T-helper 1 cell treated with Interleukin-12 subunit alpha and Interleukin-12 subunit beta and Interleukin-4 antibody, amounts not matched to agents 30 ng/mL and 1 ng/mL, for 36 hours (primary cell): Measurements from ENCODE around the gene CACNA2D1. TPM values are rescaled to one million over a fixed set of nuclear protein-coding genes. Genes with fewer than 3 reads are reported as not detected.

Experiments used
- intact Hi-C: fragments of 100-400 bp; cut with micrococcal nuclease; formaldehyde crosslinking; loops from one replicate; pipeline ENCODE4 v1.15.1; 2024
- total RNA-seq: library from RNA; stranded (reverse); gene quantifications from 2 replicates; pipeline ENCODE4 v1.2.3, GENCODE V29; 2022

CACNA2D1 gene
- total RNA-seq, 1 donor from 2014 or later, result not detected

DNA sequence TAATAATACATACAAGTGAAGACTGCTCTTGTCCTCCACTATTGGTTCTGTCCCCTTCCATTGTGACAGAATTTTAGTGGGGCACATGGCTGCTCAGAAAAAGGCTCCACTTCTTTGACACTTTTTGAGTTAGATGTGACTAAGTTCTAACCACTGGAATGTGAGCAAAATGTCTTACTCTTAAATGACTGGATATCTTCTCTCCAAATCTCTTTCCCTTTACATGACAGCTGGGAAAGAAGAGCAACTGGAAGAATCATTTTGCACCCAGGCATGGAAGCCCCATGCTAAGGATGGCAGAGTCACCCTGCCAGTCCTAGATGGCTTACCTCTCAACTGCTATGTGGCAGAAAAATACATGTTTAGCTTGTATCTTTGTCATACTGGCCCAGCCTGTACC is 97.7 kb downstream of the CACNA2D1 start:
- intact Hi-C loops, result no loop called here

DNA sequence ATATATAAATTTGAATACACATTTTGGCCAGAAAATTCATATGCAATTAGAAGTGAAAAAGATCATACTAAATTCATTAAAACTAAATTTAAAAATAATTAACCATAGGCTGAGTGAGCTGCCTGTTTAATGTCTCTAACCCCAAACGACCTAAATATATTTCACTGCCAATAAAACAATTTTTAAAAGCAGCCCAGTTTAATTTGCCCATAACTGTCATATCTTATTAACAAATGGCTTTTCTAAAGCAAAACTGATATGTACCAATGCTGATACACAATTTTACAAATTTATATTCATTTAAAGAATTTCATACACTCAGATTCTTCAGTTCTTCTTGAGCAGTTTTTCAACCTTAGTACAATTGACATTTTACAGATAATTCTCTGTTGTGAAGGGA is 99.9 kb downstream of the CACNA2D1 start:
- intact Hi-C loops, result no loop called here

DNA sequence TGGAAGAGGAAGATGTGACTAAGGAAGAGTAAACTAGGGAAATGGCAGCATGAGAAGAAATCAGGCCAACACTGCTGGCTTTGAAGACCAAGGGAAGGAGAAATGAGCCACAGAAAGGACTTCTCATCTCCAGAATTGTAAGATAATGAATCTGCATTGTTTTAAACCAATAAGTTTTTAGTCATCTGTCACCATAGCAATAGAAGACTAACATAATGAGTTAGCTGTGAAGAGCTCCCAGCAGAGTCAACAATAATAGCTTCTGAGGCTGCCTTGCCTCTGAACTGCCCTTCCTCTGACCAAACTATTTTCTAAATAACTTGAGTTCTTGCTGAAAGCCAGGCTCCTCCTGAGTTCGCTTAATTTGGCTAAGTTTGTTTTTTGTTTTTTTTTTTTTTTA is 103.6 kb downstream of the CACNA2D1 start:
- intact Hi-C loops, result no loop called here

DNA sequence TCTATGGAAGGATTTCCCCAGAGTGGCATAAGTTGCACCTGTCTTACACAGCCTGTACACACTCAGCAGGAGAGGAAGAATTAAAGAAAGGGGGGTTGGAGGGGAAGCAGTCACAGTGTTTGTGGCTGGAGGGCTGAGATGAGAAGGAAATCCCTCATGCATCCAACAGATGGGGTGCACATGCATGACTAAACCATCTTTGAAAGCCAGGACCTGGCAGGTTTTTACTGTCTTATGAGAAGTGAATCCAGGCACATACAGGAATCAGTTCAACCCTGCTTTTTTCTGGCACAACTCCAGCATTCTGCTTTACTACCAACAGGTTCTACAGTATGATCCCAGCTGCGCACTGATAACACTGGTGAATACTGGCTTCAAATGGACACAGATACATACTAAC is 107.7 kb downstream of the CACNA2D1 start:
- intact Hi-C loops, result no loop called here

DNA sequence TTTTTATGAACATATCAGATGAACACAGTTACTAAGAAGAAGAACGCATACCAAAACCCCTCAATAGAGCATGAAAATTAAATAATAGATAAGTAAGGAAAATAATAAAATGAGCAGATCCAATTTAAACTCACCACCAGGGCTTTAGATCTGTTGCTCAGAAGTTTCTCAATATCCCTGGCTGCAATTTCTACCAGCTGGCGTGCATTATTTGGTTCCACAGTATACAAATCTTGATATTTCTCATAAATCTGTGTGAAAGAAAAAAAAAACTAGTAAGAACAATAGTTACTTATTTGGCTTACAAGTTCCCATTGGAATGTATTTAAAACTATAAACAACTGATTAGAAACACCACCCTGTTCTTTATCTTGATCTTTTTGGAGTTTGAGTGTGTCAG is 108.6 kb downstream of the CACNA2D1 start:
- intact Hi-C loops, result no loop called here

DNA sequence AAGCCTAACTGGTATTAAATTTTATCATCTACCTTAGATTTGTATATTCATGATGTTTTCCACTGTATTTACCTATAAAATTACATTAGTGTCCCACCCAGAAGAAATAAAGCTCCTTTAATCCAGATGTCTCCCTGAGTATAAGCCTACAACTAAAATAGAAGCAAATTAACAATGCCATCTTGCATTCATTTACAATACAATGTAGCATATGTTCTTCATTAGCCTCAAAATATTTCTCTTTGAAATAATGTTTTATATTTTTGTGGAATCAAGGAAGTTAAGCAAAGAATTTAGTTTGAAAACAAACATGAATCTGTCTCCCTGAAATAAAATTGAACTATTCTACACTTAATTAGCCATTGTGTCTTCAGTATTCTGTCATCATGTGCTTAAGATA is 112.3 kb downstream of the CACNA2D1 start:
- intact Hi-C loops, result no loop called here

DNA sequence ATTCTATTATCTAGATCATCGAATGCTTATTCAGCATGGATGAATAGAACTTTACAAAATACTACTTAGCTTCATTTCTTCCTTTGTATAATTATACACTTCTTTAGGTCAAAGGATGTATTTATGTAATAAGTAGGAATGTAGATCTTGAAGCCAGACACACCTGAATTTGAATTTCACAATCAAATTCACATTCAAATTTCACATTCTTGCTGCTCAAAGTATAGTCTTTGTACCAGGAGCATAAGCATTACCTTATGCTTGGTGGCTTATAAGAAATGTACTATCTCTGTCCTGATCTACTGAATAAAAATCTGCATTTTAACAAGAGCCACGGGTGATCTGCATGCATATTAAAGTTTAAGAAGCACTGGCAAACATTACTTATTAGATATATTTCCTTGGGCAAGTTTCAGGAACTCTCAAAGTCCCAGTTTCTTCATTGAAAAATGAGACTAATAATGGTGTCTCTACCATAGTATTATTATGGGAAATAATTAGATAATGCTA is 112.8 kb downstream of the CACNA2D1 start:
- intact Hi-C loops, result no loop called here

DNA sequence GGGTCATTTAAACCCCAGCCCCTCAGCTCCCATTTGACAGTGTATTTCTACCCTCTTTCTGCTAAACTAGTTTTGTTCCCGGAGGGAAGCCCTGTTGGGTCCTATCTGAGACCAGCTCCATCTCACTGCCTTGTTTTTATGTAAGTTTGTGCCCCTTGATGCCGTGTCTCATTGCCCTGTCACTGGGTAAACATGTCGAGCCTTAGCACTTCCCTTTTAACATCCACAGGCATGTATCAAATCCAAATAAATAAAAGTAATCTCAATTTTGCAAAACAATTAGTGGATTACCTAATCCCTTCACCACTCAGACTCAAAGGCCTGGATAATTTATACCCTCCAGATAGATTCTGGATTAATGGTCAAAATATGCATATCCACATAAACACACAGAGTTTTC is 115.7 kb downstream of the CACNA2D1 start:
- intact Hi-C loops, result no loop called here

DNA sequence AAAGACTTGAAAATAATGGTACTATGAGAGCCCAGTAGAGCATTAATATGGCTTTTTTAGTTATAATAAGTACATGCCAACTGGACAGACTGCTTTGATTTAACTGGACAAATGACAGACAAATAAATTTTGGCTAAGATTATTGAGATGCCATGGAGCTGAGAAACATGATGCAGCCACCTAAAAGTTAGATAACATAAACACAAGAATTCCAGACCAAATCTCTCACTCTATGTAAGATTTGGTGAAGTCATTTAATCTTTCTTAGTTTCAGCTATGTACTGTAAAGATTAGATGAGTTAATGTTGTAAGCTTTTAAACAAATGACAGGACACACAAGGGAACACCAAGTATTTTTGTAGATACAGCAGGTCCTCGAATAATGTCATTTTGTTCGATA is 118.2 kb downstream of the CACNA2D1 start:
- intact Hi-C loops, result no loop called here

DNA sequence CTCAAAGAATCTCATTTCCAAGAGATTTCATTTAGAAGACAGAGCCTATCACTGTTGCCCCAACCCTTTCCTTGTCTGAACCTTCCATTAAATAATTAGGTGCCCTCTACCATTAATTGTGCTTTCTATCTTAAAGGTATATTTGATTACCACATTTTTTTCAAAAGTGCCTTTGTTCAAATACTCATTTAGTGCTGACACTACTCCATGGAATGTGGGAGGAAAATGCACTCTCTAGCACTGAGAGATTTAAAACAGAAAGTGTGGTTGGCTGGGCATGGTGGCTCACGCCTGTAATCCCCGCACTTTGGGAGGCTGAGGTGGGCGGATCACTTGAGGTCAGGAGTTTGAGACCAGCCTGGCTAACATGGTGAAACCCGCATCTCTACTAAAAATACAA is 119.8 kb downstream of the CACNA2D1 start:
- intact Hi-C loops, result no loop called here

DNA sequence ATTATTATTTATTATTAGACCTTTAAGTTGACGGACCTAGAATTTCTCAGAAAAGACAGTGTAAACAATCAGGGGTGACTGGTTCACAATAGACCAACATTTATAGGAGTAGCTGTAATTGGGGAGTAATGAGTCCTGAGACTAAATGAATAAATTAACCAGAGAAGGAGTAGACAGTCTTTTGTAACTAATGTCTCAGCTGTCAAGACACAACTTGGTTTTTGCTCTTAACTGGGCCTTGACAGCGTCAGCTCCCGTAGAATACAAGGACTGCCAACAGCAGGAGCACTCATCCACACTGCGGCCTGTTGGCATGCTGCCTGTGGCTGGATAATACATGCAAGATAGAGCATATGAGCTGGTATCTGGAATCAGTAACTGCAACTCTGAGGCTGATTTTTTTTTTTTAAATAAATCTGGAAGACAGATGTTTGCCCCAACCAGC is 123.9 kb downstream of the CACNA2D1 start:
- intact Hi-C loops, result no loop called here

DNA sequence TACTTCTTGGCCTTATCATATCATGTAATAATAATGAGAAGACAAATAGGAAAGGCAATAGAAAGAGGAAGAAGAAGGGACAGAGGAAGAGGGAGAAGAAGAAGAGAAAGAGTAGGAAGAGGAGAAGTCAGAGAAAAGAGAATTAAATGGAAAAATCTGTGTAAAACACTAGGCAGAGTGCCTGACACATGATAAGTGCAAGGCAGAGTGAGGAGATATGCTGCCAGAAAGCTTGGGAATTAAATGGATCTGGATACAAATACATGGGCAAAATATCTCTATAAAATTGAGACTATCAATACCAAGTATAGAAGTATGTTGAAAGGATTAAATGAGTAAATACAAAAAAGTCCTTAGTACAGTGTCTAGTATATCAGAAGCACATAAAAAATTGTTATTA is 124.8 kb downstream of the CACNA2D1 start:
- intact Hi-C loops, result no loop called here

DNA sequence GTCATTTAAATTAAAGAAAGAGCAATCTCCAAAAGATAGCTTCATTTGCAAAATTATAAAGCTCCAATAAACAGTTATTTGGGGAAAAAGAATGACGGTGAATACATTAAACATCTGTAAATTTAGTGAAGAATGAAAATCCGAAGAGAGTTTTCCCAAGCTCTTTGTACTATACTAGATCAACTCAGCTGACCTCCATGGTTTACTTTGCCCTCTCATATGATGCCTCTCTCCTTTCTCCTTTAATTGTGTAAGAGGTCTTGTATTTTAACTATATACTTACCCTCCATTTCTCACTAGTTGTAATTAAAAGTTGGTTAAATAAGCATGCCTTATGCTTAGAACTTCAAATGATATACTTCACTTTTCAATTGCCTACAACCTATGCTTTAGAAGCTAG is 125.8 kb downstream of the CACNA2D1 start:
- intact Hi-C loops, result no loop called here

DNA sequence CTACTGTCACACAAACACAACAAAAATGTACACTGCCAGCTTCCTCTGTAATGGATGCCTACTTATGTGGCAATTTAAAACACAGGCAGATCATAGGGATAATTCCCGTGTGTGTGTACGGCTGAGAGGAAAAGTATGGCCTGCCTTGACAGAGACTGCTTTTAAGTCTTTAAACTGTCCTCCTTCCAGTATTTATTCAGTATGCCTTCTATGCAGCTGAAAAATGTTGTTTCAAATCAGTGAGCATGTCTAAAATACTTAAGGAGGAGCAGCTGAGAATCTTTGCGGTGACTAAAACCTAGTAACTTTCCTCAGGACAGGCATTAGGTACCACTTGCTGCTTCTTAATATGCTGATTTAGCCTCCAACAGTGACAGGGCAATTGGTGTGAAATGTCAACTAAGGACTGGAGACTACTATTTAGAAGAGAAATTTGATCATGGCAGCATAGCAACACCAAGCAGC is 126.3 kb downstream of the CACNA2D1 start:
- intact Hi-C loops, result no loop called here

DNA sequence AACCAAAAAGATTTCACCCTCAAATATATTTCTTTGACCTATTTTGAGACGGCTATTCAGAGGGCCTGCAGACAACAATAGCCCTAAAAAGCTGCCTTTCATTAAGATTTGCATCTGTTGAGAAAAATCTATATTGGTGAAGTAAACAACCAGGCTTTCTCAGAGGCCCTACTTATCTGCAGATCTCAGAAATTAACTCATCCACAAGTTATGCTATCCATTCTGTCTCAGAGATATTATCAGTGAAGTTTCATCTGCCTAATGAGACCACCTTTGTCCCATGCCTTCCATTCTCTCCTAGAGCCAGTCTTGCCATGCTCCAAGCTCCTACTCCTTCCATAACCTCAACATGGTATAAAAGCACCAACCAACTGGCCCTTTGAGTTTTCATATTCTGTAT is 130.3 kb downstream of the CACNA2D1 start:
- intact Hi-C loops, result no loop called here

DNA sequence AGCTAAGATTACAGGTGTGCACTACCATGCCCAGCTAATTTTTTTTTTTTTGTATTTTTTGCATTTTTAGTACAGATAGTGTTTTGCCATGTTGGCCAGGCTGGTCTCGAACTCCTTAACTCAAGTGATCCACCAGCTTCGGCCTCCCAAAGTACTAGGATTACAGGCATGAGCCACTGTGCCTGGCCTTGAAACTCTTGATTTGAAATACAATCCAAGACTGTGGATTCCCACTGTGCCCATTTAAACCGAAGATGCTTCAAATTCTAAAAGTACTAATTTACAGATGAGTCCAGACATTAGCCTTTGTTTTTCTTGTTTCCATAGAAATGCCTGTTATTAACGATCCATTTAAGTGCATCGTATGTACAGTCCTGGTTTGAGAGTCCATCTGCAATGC is 130.9 kb downstream of the CACNA2D1 start:
- intact Hi-C loops, result no loop called here

DNA sequence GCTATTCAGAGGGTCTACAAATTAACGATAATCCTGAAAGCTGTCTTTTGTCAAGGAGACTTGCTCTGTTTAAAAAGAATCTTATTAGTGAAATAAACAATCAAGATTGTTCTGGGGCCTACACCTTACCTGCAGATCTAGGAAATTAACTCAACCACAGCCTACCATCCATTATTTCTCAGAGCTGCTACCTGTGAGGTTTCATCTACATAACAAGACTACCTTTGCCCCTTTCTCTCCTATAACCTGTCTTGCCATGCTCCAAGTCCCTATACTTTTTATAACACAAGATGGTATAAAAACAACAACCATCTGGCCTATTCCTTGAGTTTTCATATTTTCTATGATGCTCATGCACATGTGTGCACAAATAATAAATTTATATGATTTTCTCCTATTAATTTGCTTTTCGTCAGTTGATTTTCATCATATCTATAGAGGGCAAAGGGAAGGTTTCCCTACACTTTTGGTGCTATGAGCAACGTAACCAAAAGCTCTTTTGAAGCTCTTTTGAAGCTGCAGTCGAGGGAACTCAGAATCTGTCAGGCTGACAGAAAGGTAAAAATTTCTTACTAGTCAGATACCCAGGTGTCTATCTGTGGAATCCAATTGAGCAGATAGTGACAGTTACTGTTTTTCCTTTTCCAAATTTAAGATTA is 138.1 kb downstream of the CACNA2D1 start:
- intact Hi-C loops, result no loop called here

DNA sequence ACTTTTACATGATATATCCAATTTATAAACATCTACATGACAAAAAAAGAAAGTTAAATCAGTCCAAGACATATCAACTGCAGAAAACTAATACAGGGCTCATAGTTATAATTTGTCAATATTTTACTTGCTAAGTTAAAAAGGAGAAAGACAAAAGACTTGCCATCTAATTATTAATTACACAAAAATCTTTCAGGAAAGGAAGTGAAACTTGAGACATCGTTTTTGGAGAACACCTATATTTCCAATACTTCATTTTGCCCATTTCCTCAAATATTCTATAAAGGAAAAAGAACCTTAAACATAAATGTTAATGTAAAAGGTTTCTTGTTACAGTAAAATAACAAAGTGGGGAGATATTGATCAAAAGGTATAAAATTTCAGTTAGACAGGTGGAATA is 148.7 kb downstream of the CACNA2D1 start:
- intact Hi-C loops, result no loop called here

DNA sequence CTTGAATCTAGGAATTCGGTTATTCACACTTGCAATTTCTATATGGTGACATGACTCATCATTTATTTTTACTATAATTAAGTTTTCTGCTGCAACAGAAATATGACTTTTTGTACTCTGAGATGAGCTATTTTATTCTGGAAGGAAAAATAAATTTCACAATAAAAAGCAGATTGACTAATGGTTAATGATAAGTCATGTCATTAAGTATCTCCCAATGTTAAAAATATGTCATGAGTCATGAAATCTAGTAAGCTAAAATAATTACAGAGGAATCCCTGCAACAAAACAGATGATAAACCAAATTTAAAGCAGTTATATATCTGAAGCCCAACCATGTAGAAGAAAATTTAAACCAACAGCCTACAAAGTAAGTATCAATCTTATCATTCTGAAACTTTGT is 149.2 kb downstream of the CACNA2D1 start:
- intact Hi-C loops, result no loop called here

DNA sequence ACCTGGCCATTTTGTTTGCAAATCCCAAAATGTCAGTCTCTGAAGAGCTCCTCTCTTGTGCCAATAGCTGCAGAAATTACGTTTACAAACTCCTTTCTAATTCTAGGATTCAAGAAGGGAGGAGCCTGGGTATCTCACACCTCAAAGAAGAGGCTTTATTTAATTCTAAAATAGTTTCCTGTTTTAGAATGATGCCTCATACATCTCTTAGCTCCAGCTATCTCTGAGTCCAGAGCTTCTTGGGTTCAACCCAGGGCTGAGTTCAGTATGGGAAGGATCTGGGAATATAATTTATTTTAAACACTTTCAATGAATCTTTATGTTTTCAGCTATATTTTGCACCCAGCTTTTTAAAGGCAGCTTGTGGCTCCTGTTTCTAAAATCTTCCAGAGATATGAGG is 150.1 kb downstream of the CACNA2D1 start:
- intact Hi-C loops, result no loop called here

DNA sequence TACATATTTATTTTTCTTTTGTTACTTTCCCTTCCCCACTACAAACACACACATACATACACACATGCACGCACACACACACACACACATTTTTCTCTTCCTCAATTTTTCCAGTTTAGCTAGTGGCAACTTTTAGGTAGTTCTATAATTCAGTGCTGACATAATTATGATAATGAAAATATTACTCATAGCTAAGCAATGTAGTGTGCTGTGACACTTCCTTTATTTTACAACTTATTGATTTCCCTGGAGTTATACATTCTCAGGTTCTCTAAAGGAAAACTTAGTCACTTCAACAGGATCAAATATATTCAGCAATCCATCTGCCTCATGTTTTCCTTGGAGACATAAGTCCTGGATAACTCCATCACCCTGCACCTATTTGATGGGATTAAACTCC is 151.6 kb downstream of the CACNA2D1 start:
- intact Hi-C loops, result no loop called here

DNA sequence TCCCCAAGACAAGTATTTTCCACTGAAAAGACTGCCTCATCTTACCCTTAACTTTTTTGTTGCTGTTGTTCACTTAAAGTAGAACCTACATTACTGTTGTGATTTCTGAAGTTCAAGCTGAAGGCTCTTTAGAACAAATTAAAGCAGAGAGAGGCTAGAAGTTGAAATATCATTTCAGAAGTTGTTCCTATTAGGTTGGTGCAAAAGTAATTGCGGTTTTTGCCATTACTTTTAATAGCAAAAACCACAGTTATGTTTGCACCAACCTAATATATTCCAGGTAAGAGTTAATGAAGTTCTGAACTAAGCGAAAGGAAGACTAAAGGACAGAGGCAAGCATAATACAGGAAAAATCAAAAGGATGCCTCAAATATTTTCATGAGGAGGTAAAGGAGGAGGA is 153.7 kb downstream of the CACNA2D1 start:
- intact Hi-C loops, result no loop called here

DNA sequence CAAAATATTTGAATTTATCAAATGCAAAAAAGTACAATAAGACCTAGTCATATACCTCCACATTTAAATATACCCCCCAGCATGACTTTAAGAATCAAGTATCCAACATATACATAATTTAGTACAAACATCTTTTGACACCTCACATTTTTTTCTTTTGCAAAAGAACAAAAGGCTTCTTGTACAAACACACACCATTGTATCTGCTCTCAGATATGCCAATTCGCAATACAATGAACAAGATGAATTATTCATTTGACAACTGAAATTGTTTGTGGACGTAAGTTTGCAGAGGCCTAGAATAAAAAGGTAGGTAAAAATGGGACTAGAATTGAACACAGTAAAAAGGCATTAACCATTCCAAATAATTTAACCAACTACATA is 154.4 kb downstream of the CACNA2D1 start:
- intact Hi-C loops, result no loop called here

DNA sequence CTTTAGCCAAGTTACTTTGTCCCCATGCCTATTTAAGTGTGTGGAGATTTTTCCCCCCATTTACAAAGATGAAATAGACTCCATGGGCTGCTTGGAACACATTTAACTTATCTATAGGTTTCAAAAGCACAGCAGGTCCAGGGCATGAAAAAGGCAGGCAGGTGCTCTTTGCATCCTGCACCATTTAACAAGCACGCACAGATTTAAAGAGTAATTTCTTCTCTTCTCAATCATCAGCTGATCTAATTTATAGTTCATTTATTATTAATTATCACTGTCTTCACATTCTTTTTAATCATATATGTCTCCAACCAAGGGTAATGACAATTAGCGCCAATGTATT is 156.8 kb downstream of the CACNA2D1 start:
- intact Hi-C loops, result no loop called here
